ENCODE data around the gene TMSB4Y. TPM values are rescaled to one million over a fixed set of nuclear protein-coding genes. Genes with fewer than 3 reads are reported as not detected.

The TMSB4Y gene
- polyA plus RNA-seq, 1 donor (not counting 4 experiments of a cell fraction or from before 2014, with no cell fraction given): not detected

DNA sequence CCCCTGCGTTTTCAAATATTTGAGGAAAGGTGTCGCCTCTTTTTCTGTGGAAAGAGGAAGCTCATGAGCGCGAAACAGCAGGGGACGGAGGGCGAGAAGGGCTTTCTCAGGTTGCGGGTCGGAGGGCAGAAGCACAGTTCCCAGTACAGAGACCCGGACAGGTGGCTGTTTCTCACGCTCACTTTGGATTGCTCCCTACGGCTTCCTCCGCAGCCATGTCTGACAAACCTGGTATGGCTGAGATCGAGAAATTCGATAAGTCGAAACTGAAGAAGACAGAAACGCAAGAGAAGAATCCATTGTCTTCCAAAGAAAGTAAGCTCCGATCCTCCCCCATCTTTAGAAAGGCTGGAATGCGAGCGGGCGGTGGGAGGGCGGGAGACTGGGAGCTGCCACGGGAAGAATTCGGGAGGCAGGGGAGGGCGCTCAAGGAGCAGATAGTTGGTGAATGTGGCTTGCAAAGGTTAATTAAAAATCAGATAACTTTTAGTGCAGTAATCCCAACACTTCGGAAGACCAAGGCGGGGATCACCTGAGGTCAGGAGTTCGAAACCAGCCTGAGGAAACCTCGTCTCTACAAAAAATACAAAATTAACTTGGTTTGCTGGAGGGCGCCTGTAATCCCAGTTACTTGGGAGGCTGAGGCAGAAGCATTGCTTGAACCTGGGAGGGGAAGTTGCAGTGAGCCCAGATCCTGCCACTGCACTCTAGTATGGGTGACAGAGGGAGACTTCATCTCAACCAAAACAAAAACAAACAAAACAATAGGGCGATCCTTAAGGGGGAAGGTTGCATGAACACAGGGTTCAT is 627 bp downstream of the TMSB4Y start:
- H2AFZ ChIP-seq (ENCODE audit: control insufficient read depth, low read length): no peak overlapping the region
- no peak overlapping the region for H3K27ac ChIP-seq (ENCODE audit: control insufficient read depth, insufficient read depth, low read length)
- no peaks in the 10 kb centered on the region for H3K79me2 ChIP-seq (ENCODE audit: control insufficient read depth, insufficient read depth, low read length)
- no peaks in the 10 kb centered on the region for H3K36me3 ChIP-seq (ENCODE audit: control insufficient read depth in 2 of 2, extremely low read depth in 1 of 2, insufficient read depth in 2 of 2, low read length in 2 of 2)
- no peaks in the 10 kb centered on the region for H3K27me3 ChIP-seq (ENCODE audit: control insufficient read depth, extremely low read depth, insufficient read depth, low read length)
- H3K4me1 ChIP-seq (ENCODE audit: control insufficient read depth, extremely low read depth, insufficient read depth, low read length): no peaks in the 10 kb centered on the region
- no peak for TF ChIP-seq CTCF (optimal IDR thresholded peaks at IDR 0.05 in 1 of 3, IDR thresholded peaks at IDR 0.05 in 1 of 3, conservative IDR thresholded peaks at IDR 0.05 in 1 of 3; ENCODE audit: extremely low read depth in 1 of 3, insufficient read depth in 2 of 3, low read length in 3 of 3)
- no peak for TF ChIP-seq EZH2 (IDR thresholded peaks at IDR 0.05; ENCODE audit: low read length)
- FAIRE-seq (no peak), DNase-seq (ENCODE audit: low read depth, low spot score) (no peak)
- H3K4me2 ChIP-seq (ENCODE audit: control insufficient read depth, extremely low read depth, insufficient read depth, low read depth, low read length): no peak overlapping the region
- H3K9me1 ChIP-seq (ENCODE audit: control insufficient read depth, extremely low read depth, insufficient read depth, low read length): no peaks in the 10 kb centered on the region
- dilution Hi-C loops (cut with MboI; ENCODE audit: extremely low pct_ligation_motif_present, low sequenced_read_pairs): no loop called here
- no peaks in the 10 kb centered on the region for H3K9me3 ChIP-seq (ENCODE audit: control insufficient read depth, low read depth, low read length)
- H3K4me3 ChIP-seq (ENCODE audit: control insufficient read depth in 2 of 3, extremely low read depth in 1 of 3, insufficient read depth in 2 of 3, low read depth in 1 of 3, low read length in 3 of 3): no peak overlapping the region
- no peaks in the 10 kb centered on the region for H4K20me1 ChIP-seq (ENCODE audit: control insufficient read depth, extremely low read depth, insufficient read depth, low read length)
- H3K9ac ChIP-seq (ENCODE audit: control insufficient read depth, extremely low read depth, insufficient read depth, low read length): no peak overlapping the region

DNA sequence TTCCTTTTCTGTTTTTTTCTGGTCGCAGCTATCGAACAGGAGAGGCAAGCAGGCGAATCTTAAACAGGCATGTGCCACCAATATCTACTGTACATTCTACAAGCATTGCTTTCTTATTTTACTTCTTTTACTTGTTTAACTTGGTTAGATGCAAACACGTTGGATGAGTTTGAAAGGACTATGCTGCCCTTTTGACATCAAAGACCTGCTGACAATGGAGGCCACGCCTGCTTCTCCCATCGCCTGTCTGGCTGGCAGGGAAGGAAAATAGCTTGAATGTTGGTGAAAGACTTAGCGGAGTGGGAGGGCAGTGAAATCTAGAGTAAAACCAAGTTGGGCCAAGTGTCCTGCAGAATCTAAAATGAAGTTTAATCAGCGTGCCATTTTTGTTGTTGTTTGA is 1.5 kb downstream of the TMSB4Y start:
- H3K36me3 ChIP-seq (ENCODE audit: control insufficient read depth in 2 of 2, extremely low read depth in 1 of 2, insufficient read depth in 2 of 2, low read length in 2 of 2): no peaks in the 10 kb centered on the region
- no peak for DNase-seq (ENCODE audit: low read depth, low spot score)

More for the DNA sequence above, 1.5 kb downstream of the TMSB4Y start:
- no peak overlapping the region for H3K9ac ChIP-seq (ENCODE audit: control insufficient read depth, extremely low read depth, insufficient read depth, low read length)
- no peaks in the 10 kb centered on the region for H3K4me1 ChIP-seq (ENCODE audit: control insufficient read depth, extremely low read depth, insufficient read depth, low read length)
- no peak overlapping the region for H3K27ac ChIP-seq (ENCODE audit: control insufficient read depth, insufficient read depth, low read length)
- no peak overlapping the region for H3K4me3 ChIP-seq (ENCODE audit: control insufficient read depth in 2 of 3, extremely low read depth in 1 of 3, insufficient read depth in 2 of 3, low read depth in 1 of 3, low read length in 3 of 3)
- H4K20me1 ChIP-seq (ENCODE audit: control insufficient read depth, extremely low read depth, insufficient read depth, low read length): no peaks in the 10 kb centered on the region
- dilution Hi-C loops (cut with MboI; ENCODE audit: extremely low pct_ligation_motif_present, low sequenced_read_pairs): no loop called here
- no peak for FAIRE-seq
- no peaks in the 10 kb centered on the region for H3K79me2 ChIP-seq (ENCODE audit: control insufficient read depth, insufficient read depth, low read length)
- no peak overlapping the region for H3K4me2 ChIP-seq (ENCODE audit: control insufficient read depth, extremely low read depth, insufficient read depth, low read depth, low read length)
- TF ChIP-seq EZH2 (IDR thresholded peaks at IDR 0.05; ENCODE audit: low read length): no peak
- TF ChIP-seq CTCF (optimal IDR thresholded peaks at IDR 0.05 in 1 of 3, IDR thresholded peaks at IDR 0.05 in 1 of 3, conservative IDR thresholded peaks at IDR 0.05 in 1 of 3; ENCODE audit: extremely low read depth in 1 of 3, insufficient read depth in 2 of 3, low read length in 3 of 3): no peak
- H3K9me3 ChIP-seq (ENCODE audit: control insufficient read depth, low read depth, low read length): no peaks in the 10 kb centered on the region
- no peaks in the 10 kb centered on the region for H3K27me3 ChIP-seq (ENCODE audit: control insufficient read depth, extremely low read depth, insufficient read depth, low read length)
- H2AFZ ChIP-seq (ENCODE audit: control insufficient read depth, low read length): no peak overlapping the region
- H3K9me1 ChIP-seq (ENCODE audit: control insufficient read depth, extremely low read depth, insufficient read depth, low read length): no peaks in the 10 kb centered on the region
